K562 (cell line): ENCODE measurements around the gene ANKRD2. TPM values are rescaled to one million over a fixed set of nuclear protein-coding genes. Genes with fewer than 3 reads are reported as not detected.

Experiments
- ATAC-seq: fragments of 200-7000 bp; cut with Tn5 transposase; 3 replicates; pipeline ENCODE4 v1.9.1; 2020; ENCODE audit warnings: moderate library complexity
- BruUV-seq: library from RNA; stranded (reverse); fragments of 400-500 nt; replicated peaks from 2 replicates; lab custom pipeline; 2021; lab: Mats Ljungman, UMichigan
- CTCF ChIA-PET: fragments of 300-600 bp; formaldehyde crosslinking; extraction: SDS; loops from one replicate; lab custom pipeline; 2021; ENCODE audit warnings: low intra/inter-chr PET ratio; lab: Yijun Ruan, JAX
- POLR2A ChIA-PET: fragments of 300-600, 350-650 bp; sonication (Branson Sonifier 250); formaldehyde crosslinking; extraction: SDS; loops from one replicate; lab custom pipeline; 2021; ENCODE audit warnings: antibody characterized with exemption, inconsistent platforms; lab: Yijun Ruan, JAX
- DNase-seq, 4 experiments: peaks; one replicate each; pipeline versions ENCODE4 v3.0.0 to v3.0.0-alpha.2; 2011 to 2018; ENCODE audit warnings: low spot score in 3 of 4, mixed read lengths in 3 of 4; ENCODE audit errors: extremely low read depth in 1 of 4
- FAIRE-seq: peaks from 2 replicates; lab custom pipeline; 2011; peaks lifted over from hg19 to GRCh38; lab: Jason Lieb, UNC
- H2AFZ ChIP-seq: 2 replicates; pipeline ENCODE4 v1.6.0; 2011; ENCODE audit warnings: low read depth, low read length, control low read depth, inconsistent platforms
- H3K27ac ChIP-seq: fragments of 200-600 bp; 3 replicates; pipeline ENCODE4 v1.8.0; 2011; ENCODE audit warnings: low read depth, mild to moderate bottlenecking, control low read depth, inconsistent platforms, low read length, moderate library complexity, mixed read lengths; ENCODE audit errors: extremely low read depth
- H3K27me3 ChIP-seq, 2 experiments: fragments of 300-600 bp in 1 of 2; 2 replicates in 1 of 2; 3 replicates in 1 of 2; pipeline versions ENCODE4 v1.6.0 to v1.8.0; 2011; ENCODE audit warnings: inconsistent platforms in 2 of 2, low read length in 2 of 2, mild to moderate bottlenecking in 1 of 2, mixed read lengths in 1 of 2, moderate library complexity in 1 of 2; ENCODE audit not compliant: control insufficient read depth in 2 of 2, insufficient read depth in 2 of 2
- H3K36me3 ChIP-seq: fragments of 300-600 bp; 3 replicates; pipeline ENCODE4 v1.8.0; 2011; ENCODE audit warnings: mild to moderate bottlenecking, low read length, inconsistent platforms; ENCODE audit not compliant: control insufficient read depth, insufficient read depth
- H3K4me1 ChIP-seq, 2 experiments: fragments of 200-600 bp in 1 of 2; replicated peaks in 1 of 2; 2 replicates in 1 of 2; 3 replicates in 1 of 2; pipeline versions ENCODE4 v1.5.1 to v1.8.0; 2011; ENCODE audit warnings: inconsistent platforms in 2 of 2, low read length in 2 of 2, mild to moderate bottlenecking in 1 of 2, mixed read lengths in 1 of 2, moderate library complexity in 1 of 2; ENCODE audit not compliant: control insufficient read depth in 2 of 2, insufficient read depth in 2 of 2
- H3K4me2 ChIP-seq: 2 replicates; pipeline ENCODE4 v1.6.1; 2011; ENCODE audit warnings: low read length, control low read depth, inconsistent platforms, mixed read lengths; ENCODE audit not compliant: insufficient read depth
- H3K4me3 ChIP-seq: fragments of 200-600 bp; sonication (generic), shearing (Covaris generic); 2 replicates; pipeline ENCODE4 v1.5.1; 2016; ENCODE audit warnings: control low read depth, inconsistent platforms
- H3K79me2 ChIP-seq: fragments of 200-600 bp; 3 replicates; pipeline ENCODE4 v1.8.0; 2011; ENCODE audit warnings: low read length, inconsistent platforms; ENCODE audit not compliant: control insufficient read depth, insufficient read depth
- H3K9ac ChIP-seq, 2 experiments: 2 replicates each; pipeline versions ENCODE4 v1.6.0 to v1.6.1; 2011; ENCODE audit warnings: low read depth in 2 of 2, low read length in 2 of 2, control low read depth in 1 of 2, inconsistent platforms in 1 of 2, mild to moderate bottlenecking in 1 of 2, mixed read lengths in 1 of 2; ENCODE audit not compliant: insufficient read depth in 1 of 2
- H3K9me1 ChIP-seq: one replicate; pipeline ENCODE4 v1.6.0; 2011; ENCODE audit warnings: inconsistent platforms, mild to moderate bottlenecking, low read length, moderate library complexity; ENCODE audit not compliant: control insufficient read depth, insufficient read depth
- H3K9me3 ChIP-seq: replicated peaks from 2 replicates; pipeline ENCODE4 v1.5.1; 2011; ENCODE audit warnings: low read depth, low read length, inconsistent platforms; ENCODE audit not compliant: control insufficient read depth, insufficient read depth
- H4K20me1 ChIP-seq: replicated peaks from 2 replicates; pipeline ENCODE4 v1.6.1; 2011; ENCODE audit warnings: low read length, inconsistent platforms, mixed read lengths; ENCODE audit not compliant: control insufficient read depth, insufficient read depth
- DIDO1 ChIP-seq: fragments of 450-650 bp; IDR thresholded peaks from 2 replicates; pipeline ENCODE4 v1.6.1; 2016; ENCODE audit warnings: low read depth, missing biosample characterization, missing genetic modification characterization
- FOSL1 ChIP-seq: fragments of 200-800 bp; sonication (Bioruptor generic); conservative IDR thresholded peaks from 2 replicates; pipeline ENCODE4 v1.6.1; 2016; ENCODE audit warnings: missing genetic modification characterization, missing compliant biosample characterization
- GABPA ChIP-seq: fragments of 200-800 bp; sonication (Bioruptor generic); conservative IDR thresholded peaks from 2 replicates; pipeline ENCODE4 v1.6.1; 2016; ENCODE audit warnings: low read depth, missing genetic modification characterization, missing compliant biosample characterization
- MCM2 ChIP-seq: fragments of 450-650 bp; IDR thresholded peaks from 2 replicates; pipeline ENCODE4 v1.6.1; 2017; ENCODE audit warnings: low read depth, mild to moderate bottlenecking
- MTA3 ChIP-seq: fragments of 450-650 bp; formaldehyde crosslinking; IDR thresholded peaks from 2 replicates; pipeline ENCODE4 v1.6.1; 2017; ENCODE audit warnings: mild to moderate bottlenecking, borderline replicate concordance
- NFRKB ChIP-seq: fragments of 450-650 bp; IDR thresholded peaks from 2 replicates; pipeline ENCODE4 v1.6.1; 2016; ENCODE audit warnings: low read depth
- NRF1 ChIP-seq, 2 experiments: fragments of 450-650 bp; IDR thresholded peaks in 1 of 2; conservative IDR thresholded peaks in 1 of 2; 2 replicates each; pipeline ENCODE4 v1.6.1; 2014; ENCODE audit warnings: mild to moderate bottlenecking in 2 of 2
- RNF2 ChIP-seq: sonication (generic); IDR thresholded peaks from 2 replicates; pipeline ENCODE4 v1.6.1; 2016
- STAT5B ChIP-seq: fragments of 250-450 bp; sonication (Bioruptor Pico); IDR thresholded peaks from 2 replicates; pipeline ENCODE4 v1.8.0; 2021; ENCODE audit warnings: mild to moderate bottlenecking, inconsistent platforms
- TEAD2 ChIP-seq: fragments of 450-650 bp; IDR thresholded peaks from 2 replicates; pipeline ENCODE4 v1.6.1; 2016; ENCODE audit warnings: missing genetic modification characterization, control low read depth, missing compliant biosample characterization
- ZEB2 ChIP-seq: fragments of 450-650 bp; IDR thresholded peaks from 2 replicates; pipeline ENCODE4 v1.6.1; 2016
- ZNF140 ChIP-seq: fragments of 250-450 bp; sonication (Bioruptor Pico); IDR thresholded peaks from 2 replicates; pipeline ENCODE4 v1.8.0; 2021; ENCODE audit warnings: moderate library complexity, mild to moderate bottlenecking, inconsistent platforms
- ZNF280B ChIP-seq: fragments of 250-450 bp; sonication (Bioruptor Pico); IDR thresholded peaks from 2 replicates; pipeline ENCODE4 v1.5.1; 2021; ENCODE audit warnings: mild to moderate bottlenecking
- ZNF589 ChIP-seq: fragments of 200-800 bp; sonication (Bioruptor generic); IDR thresholded peaks from 2 replicates; pipeline ENCODE4 v1.6.1; 2016; ENCODE audit warnings: low read depth, missing genetic modification characterization, missing compliant biosample characterization
- WGBS: fragments of 100-300 bp; shearing (Covaris generic); methylation state at CpG from one replicate; pipeline ENCODE4 v1.1.6; 2016; ENCODE audit warnings: low coverage, mixed read lengths; ENCODE audit not compliant: insufficient coverage; ENCODE audit errors: missing lambda C conversion rate; 5-methylcytosine and 5-hydroxymethylcytosine counted together
- in situ Hi-C: fragments of 300-500 bp; cut with MboI; formaldehyde crosslinking; loops from 4 replicates; pipeline ENCODE4 v1.15.0; 2018; ENCODE audit warnings: inconsistent platforms, mixed read lengths
- intact Hi-C: fragments of 100-400 bp; cut with micrococcal nuclease; formaldehyde crosslinking; loops from 2 replicates; pipeline ENCODE4 v1.14.2; 2022
- polyA plus RNA-seq, 8 experiments: library from polyadenylated mRNA; depleted of rRNA in 4 of 8; stranded (reverse) in 5 of 8; unstranded in 3 of 8; fragments of >200 nt; fragmentation: Nextera tagmentation in 2 of 8; fragmentation: Illumina TruSeq in 1 of 8; extraction: Ambion mirVana in 2 of 8; extraction: Trizol in 1 of 8; gene quantifications; 2 replicates each; pipeline versions ENCODE4 v1.2.1 to v1.2.3, GENCODE V29; 2011 to 2014; ENCODE audit warnings: inconsistent platforms in 1 of 8, missing spikeins in 1 of 8
- total RNA-seq, 7 experiments: library from RNA; depleted of rRNA in 6 of 7; stranded (reverse); fragments of >200 nt in 6 of 7; fragmentation: Illumina TruSeq in 2 of 7; extraction: Trizol in 2 of 7; gene quantifications; 2 replicates each; pipeline versions ENCODE4 v1.2.1 to v1.2.3, GENCODE V29; 2011 to 2021; ENCODE audit warnings: low replicate concordance in 1 of 7

The ANKRD2 gene
- total and polyA plus RNA-seq, 9 of the 15 experiments (the other 6 are each of a cell fraction or from before 2014, with no cell fraction given): not detected

DNA sequence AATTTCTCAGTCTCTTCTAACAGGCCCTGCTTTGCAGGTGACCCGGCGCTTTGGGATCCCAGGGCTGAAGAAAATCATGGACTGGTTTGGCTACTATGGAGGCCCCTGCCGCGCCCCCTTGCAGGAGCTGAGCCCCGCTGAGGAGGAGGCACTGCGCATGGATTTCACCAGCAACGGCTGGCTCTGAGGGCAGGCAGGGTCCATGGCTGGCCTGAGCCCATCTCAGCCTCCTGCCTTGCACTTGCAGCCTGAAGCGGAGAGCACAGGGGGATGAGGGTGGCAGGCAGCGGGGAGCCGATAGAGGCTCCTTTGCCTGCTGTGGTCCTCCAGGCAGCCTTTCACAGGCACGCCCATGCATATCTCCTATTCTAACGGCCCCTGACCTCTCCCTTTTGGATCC lies 38.9 kb downstream of the ANKRD2 start:
- TF ChIP-seq ZNF589 (CRISPR knock-in tag) (no peak), RNF2 (no peak), MTA3 (no peak), FOSL1 (no peak), TEAD2 (tag) (no peak), STAT5B (CRISPR knock-in tag) (no peak), DIDO1 (tag) (no peak), MCM2 (no peak), ZNF280B (CRISPR knock-in tag) (no peak), ZEB2 (no peak), GABPA (no peak), NRF1 (conservative IDR thresholded peaks at IDR 0.05 in 1 of 2, IDR thresholded peaks at IDR 0.05 in 1 of 2) (no peak), ZNF140 (CRISPR knock-in tag) (no peak), NFRKB (no peak)
- no peak overlapping the region for H3K4me2 ChIP-seq
- H2AFZ ChIP-seq: no peak overlapping the region
- BruUV-seq: no TSS peak
- FAIRE-seq (no peak), DNase-seq (no peak), ATAC-seq (no peak)
- no peaks in the 10 kb centered on the region for H3K9me3 ChIP-seq
- H3K27ac ChIP-seq: no peak overlapping the region
- H3K36me3 ChIP-seq: no peaks in the 10 kb centered on the region; the same call in 2 of the 3 replicates
- H3K9ac ChIP-seq: peak overlapping the region in 1 of 2 experiments; percentile 31; a peak in 2 of 4 replicates
- ChIA-PET POLR2A (interaction anchor here (1.1 kb wide), 1 partner anchor 11 kb away, joined by 3 read pairs; no protein-coding TSS in a partner anchor), CTCF (no interaction called here)
- in situ Hi-C loops: loop anchor here (5.0 kb wide), 1 partner anchor 149 kb away; no protein-coding TSS in a partner anchor
- intact Hi-C loops: no loop called here
- 61% methylated on average over 8 of the region's 12 CpGs for WGBS
- peaks cover 0 to 5% of the 10 kb centered on the region in 2 experiments; a peak in 2 of 5 replicates for H3K4me1 ChIP-seq
- H3K27me3 ChIP-seq: no peaks in the 10 kb centered on the region
- H3K4me3 ChIP-seq: no peak overlapping the region
- no peaks in the 10 kb centered on the region for H3K9me1 ChIP-seq
- no peaks in the 10 kb centered on the region for H4K20me1 ChIP-seq
- no peaks in the 10 kb centered on the region for H3K79me2 ChIP-seq
